Mononuclear cell (primary cell): ENCODE data around the gene PLSCR4. TPM values are rescaled to one million over a fixed set of nuclear protein-coding genes. Genes with fewer than 3 reads are reported as not detected.
"Not testable (repeated sequence)": the region's sequence is repeated elsewhere in the genome, so short reads cannot be mapped to it uniquely, and the experiment has no call there.

Source experiments
- H3K27me3 ChIP-seq: 2 replicates; pipeline ENCODE4 v1.6.0; 2011; ENCODE audit warnings: low read length, control low read depth; ENCODE audit not compliant: insufficient read depth
- H3K4me1 ChIP-seq: 2 replicates; pipeline ENCODE4 v1.5.1; 2011; ENCODE audit warnings: mild to moderate bottlenecking, low read length, control low read depth; ENCODE audit not compliant: insufficient read depth
- H3K4me3 ChIP-seq: 2 replicates; pipeline ENCODE4 v1.5.1; 2011; ENCODE audit warnings: mild to moderate bottlenecking, low read length, moderate library complexity
- H3K9me3 ChIP-seq: 2 replicates; pipeline ENCODE4 v1.5.1; 2011; ENCODE audit warnings: low read depth, mild to moderate bottlenecking, control low read depth, low read length
- total RNA-seq: library from RNA; depleted of rRNA; stranded (reverse); fragments of >200 nt; gene quantifications from one replicate; pipeline ENCODE4 v1.2.3, GENCODE V29; 2012

The PLSCR4 gene
- total RNA-seq, 1 donor = 0.10 TPM

DNA sequence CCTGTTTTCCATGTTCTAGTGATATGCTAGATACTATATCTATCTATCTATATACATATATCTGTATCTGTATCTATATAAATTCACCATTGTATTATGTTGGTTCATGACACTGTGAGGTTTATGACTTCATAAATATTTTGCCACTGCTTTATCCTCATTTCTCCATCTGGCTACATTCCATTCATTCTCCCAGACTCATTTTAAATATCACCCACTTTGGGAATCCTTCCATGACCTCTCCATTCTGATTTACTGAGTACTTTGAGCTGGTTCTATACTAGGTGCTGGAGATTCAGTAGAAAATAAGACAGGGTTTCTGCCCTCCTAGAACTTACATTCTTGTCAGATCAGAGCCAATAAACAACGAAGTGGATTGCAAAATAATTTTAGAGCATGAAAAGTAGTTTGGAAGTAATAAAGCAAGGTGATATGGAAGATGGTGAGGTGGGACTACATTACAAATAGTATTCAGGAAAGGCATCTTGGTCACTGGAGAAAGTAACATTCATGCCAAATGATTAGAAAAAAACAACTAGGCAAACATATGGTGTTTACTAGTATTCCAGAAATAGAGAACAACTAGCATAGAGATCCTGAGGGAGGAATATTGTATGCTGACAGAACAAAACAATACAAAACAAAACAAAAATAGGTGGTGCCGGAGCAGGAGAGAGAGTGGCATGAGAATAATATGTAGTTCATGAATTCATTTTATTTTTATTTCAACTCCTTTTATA lies 11.6 kb upstream of the PLSCR4 start:
- no peak overlapping the region for H3K4me3 ChIP-seq
- no peaks in the 10 kb centered on the region for H3K27me3 ChIP-seq
- no peaks in the 10 kb centered on the region for H3K9me3 ChIP-seq
- H3K4me1 ChIP-seq = no peaks in the 10 kb centered on the region

- Histone ChIP-seq H3K27me3 (no peaks in the 10 kb centered on the region), H3K4me3 (no peak overlapping the region), H3K9me3 (no peaks in the 10 kb centered on the region), H3K4me1 (no peaks in the 10 kb centered on the region)
These were observed 9.1 kb upstream of the PLSCR4 start for GRCh38 chr3:146259880-146260589.

GRCh38 chr3:146256851-146257486 lies 6.1 kb upstream of the PLSCR4 start:
- Histone ChIP-seq H3K27me3 (no peaks in the 10 kb centered on the region), H3K4me1 (no peaks in the 10 kb centered on the region), H3K9me3 (no peaks in the 10 kb centered on the region), H3K4me3 (no peak overlapping the region)

DNA sequence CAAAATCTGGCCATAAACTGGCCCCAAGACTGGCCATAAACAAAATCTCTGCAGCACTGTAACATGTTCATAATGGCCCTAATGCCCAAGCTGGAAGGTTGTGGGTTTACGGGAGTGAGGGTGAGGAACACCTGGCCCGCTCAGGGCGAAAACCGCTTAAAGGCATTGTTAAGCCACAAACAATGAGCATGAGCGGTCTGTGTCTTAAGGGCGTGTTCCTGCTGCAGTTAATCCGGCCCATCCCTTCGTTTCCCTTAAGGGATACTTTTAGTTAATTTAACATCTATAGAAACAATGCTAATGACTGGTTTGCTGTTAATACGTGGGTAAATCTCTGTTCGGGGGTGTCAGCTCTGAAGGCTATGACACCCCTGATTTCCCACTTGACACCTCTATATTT lies 1.5 kb upstream of the PLSCR4 start:
- peaks cover 13% of the 10 kb centered on the region for H3K27me3 ChIP-seq
- not testable (repeated sequence) for H3K4me3 ChIP-seq, H3K4me1 ChIP-seq, H3K9me3 ChIP-seq

DNA sequence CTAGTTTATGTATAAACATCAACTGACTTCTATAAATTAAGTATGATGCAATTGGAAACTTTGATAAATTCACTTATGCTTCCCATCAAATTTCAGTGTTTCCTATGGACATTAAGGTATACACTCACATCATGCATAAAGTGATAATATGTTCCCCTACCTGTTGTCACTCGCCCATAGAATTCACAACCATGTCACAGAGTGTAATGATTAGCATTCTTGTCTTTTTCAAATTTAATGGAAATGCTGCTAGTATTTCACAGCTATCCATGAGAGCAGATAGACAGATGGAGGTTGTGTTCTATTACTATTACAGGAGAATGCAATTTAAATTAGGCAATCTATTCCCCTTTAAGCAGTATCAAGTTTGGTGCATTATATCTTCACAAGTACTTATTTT lies 984 bp downstream of the PLSCR4 start:
- Histone ChIP-seq H3K27me3 (peaks cover 13% of the 10 kb centered on the region), H3K4me1 (peaks cover 10% of the 10 kb centered on the region), H3K9me3 (no peaks in the 10 kb centered on the region), H3K4me3 (no peak overlapping the region)

DNA sequence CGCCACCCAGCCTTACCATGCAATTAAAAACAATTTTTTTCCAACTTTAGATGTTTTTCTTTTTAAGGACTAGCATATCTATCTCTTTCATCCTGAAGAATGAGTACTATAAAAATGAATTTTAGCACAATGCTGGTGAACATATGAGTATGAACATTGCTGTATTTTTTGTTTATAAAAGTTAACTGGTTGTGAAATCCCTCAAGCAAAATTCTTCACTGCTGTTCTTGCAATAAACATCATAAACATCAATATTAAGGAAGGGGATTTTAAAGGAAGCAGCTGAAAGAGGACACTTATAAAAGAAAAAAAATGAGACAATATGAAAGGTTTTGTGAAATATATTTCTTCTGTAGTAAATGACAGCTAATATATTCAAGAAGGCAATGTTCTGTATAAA lies 3.0 kb downstream of the PLSCR4 start:
- H3K9me3 ChIP-seq = no peaks in the 10 kb centered on the region
- peaks cover 10% of the 10 kb centered on the region for H3K4me1 ChIP-seq
- H3K4me3 ChIP-seq = no peak overlapping the region
- H3K27me3 ChIP-seq = peaks cover 13% of the 10 kb centered on the region

- peaks cover 10% of the 10 kb centered on the region for H3K4me1 ChIP-seq
- H3K4me3 ChIP-seq = no peak overlapping the region
- no peaks in the 10 kb centered on the region for H3K9me3 ChIP-seq
- H3K27me3 ChIP-seq = peaks cover 13% of the 10 kb centered on the region
These were observed 4.4 kb downstream of the PLSCR4 start for GRCh38 chr3:146246526-146246925.

- H3K27me3 ChIP-seq = no peaks in the 10 kb centered on the region
- no peaks in the 10 kb centered on the region for H3K4me1 ChIP-seq
- H3K9me3 ChIP-seq = peaks cover under 1% of the 10 kb centered on the region
- H3K4me3 ChIP-seq = no peak overlapping the region
These were observed 7.3 kb downstream of the PLSCR4 start for GRCh38 chr3:146243559-146243958.

- no peak overlapping the region for H3K4me3 ChIP-seq
- H3K9me3 ChIP-seq = peaks cover 13% of the 10 kb centered on the region
- no peaks in the 10 kb centered on the region for H3K27me3 ChIP-seq
- H3K4me1 ChIP-seq = no peaks in the 10 kb centered on the region
These were observed 9.2 kb downstream of the PLSCR4 start for GRCh38 chr3:146241523-146242240.

- no peaks in the 10 kb centered on the region for H3K27me3 ChIP-seq
- H3K9me3 ChIP-seq = peaks cover 15% of the 10 kb centered on the region
- no peaks in the 10 kb centered on the region for H3K4me1 ChIP-seq
- no peak overlapping the region for H3K4me3 ChIP-seq
These were observed 17.4 kb downstream of the PLSCR4 start for GRCh38 chr3:146233487-146233886.

- no peaks in the 10 kb centered on the region for H3K27me3 ChIP-seq
- H3K4me3 ChIP-seq = no peak overlapping the region
- H3K9me3 ChIP-seq = no peaks in the 10 kb centered on the region
- H3K4me1 ChIP-seq = no peaks in the 10 kb centered on the region
These were observed 23.4 kb downstream of the PLSCR4 start for GRCh38 chr3:146227486-146227885.

- Histone ChIP-seq H3K9me3 (no peaks in the 10 kb centered on the region), H3K27me3 (no peaks in the 10 kb centered on the region), H3K4me3 (no peak overlapping the region), H3K4me1 (no peaks in the 10 kb centered on the region)
These were observed 24.0 kb downstream of the PLSCR4 start for GRCh38 chr3:146226881-146227280.

GRCh38 chr3:146225458-146225857 lies 25.4 kb downstream of the PLSCR4 start:
- H3K4me3 ChIP-seq, H3K27me3 ChIP-seq, H3K4me1 ChIP-seq, H3K9me3 ChIP-seq: not testable (repeated sequence)

GRCh38 chr3:146223401-146224373 lies 27.2 kb downstream of the PLSCR4 start:
- Histone ChIP-seq H3K4me1 (no peaks in the 10 kb centered on the region), H3K27me3 (no peaks in the 10 kb centered on the region), H3K4me3 (no peak overlapping the region), H3K9me3 (no peaks in the 10 kb centered on the region)
